ENCODE results near the gene USP28. TPM values are rescaled to one million over a fixed set of nuclear protein-coding genes. Genes with fewer than 3 reads are reported as not detected.

USP28 gene
- total and polyA plus RNA-seq, 11 donors: 28.8 to 172 (median 122) TPM

GRCh38 chr11:113831314-113831713, 44.1 kb downstream of the USP28 start:
- peaks cover 2 to 100% (median 63%) of the 10 kb centered on the region in 9 donors for H3K36me3 ChIP-seq
- H3K27me3 ChIP-seq: no peaks in the 10 kb centered on the region
- no peaks in the 10 kb centered on the region for H3K9me3 ChIP-seq
- TF ChIP-seq CTCF (IDR thresholded peaks at IDR 0.05) (no peak), POLR2A (IDR thresholded peaks at IDR 0.05) (no peak)
- no peak overlapping the region for H3K4me3 ChIP-seq
- H3K4me1 ChIP-seq: peaks cover 0 to 6% (median 0%) of the 10 kb centered on the region in 12 donors
- intact Hi-C loops (cut with DNase I): no loop called here
- H3K27ac ChIP-seq: no peak overlapping the region
- ATAC-seq (no peak), DNase-seq (no peak)
- whole genome bisulfite sequencing, 4 donors: 88 to 92% (median 88%) methylated on average over 4 of the region's 4 CpGs

GRCh38 chr11:113829751-113830150, 45.6 kb downstream of the USP28 start:
- H3K9me3 ChIP-seq: no peaks in the 10 kb centered on the region
- ATAC-seq: no peak
- DNase-seq: no peak

GRCh38 chr11:113828191-113828590, 47.2 kb downstream of the USP28 start:
- peaks cover 2 to 100% (median 77%) of the 10 kb centered on the region in 9 donors for H3K36me3 ChIP-seq
- ATAC-seq (no peak), DNase-seq (no peak)
- no peak overlapping the region for H3K27ac ChIP-seq
- H3K27me3 ChIP-seq: no peaks in the 10 kb centered on the region
- intact Hi-C loops (cut with DNase I): no loop called here
- no peaks in the 10 kb centered on the region for H3K9me3 ChIP-seq
- H3K4me3 ChIP-seq: no peak overlapping the region
- 88 to 100% (median 97%) methylated on average over 1 of the region's 1 CpG for WGBS, 4 donors
- no peak for TF ChIP-seq CTCF (IDR thresholded peaks at IDR 0.05)
- TF ChIP-seq POLR2A (IDR thresholded peaks at IDR 0.05): no peak
- peaks cover 0 to 8% (median 0%) of the 10 kb centered on the region in 12 donors for H3K4me1 ChIP-seq

More at GRCh38 chr11:113829751-113830150, 45.6 kb downstream of the USP28 start:
- TF ChIP-seq POLR2A (IDR thresholded peaks at IDR 0.05): no peak
- WGBS, 4 donors: 85 to 94% (median 87%) methylated on average over 2 of the region's 2 CpGs
- Histone ChIP-seq H3K27ac (no peak overlapping the region), H3K36me3 (peaks cover 2 to 100% (median 75%) of the 10 kb centered on the region in 9 donors), H3K4me3 (no peak overlapping the region), H3K4me1 (peaks cover 0 to 8% (median 0%) of the 10 kb centered on the region in 12 donors), H3K27me3 (no peaks in the 10 kb centered on the region)
- intact Hi-C loops (cut with DNase I): no loop called here

GRCh38 chr11:113827477-113827876, 47.9 kb downstream of the USP28 start:
- DNase-seq (no peak), ATAC-seq (no peak)
- Histone ChIP-seq H3K4me3 (no peak overlapping the region), H3K36me3 (peaks cover 0 to 100% (median 77%) of the 10 kb centered on the region in 9 donors), H3K27me3 (no peaks in the 10 kb centered on the region), H3K27ac (no peak overlapping the region), H3K9me3 (no peaks in the 10 kb centered on the region), H3K4me1 (peaks cover 0 to 8% (median 0%) of the 10 kb centered on the region in 12 donors)
- TF ChIP-seq POLR2A (IDR thresholded peaks at IDR 0.05) (no peak), CTCF (IDR thresholded peaks at IDR 0.05) (no peak)
- intact Hi-C loops (cut with DNase I): no loop called here
- WGBS, 4 donors: 91 to 96% (median 95%) methylated on average over 3 of the region's 3 CpGs

- intact Hi-C loops (cut with DNase I): no loop called here
- H3K36me3 ChIP-seq: peaks cover 0 to 98% (median 64%) of the 10 kb centered on the region in 9 donors
- no peak overlapping the region for H3K27ac ChIP-seq
- H3K4me1 ChIP-seq: peaks cover 0 to 3% (median 0%) of the 10 kb centered on the region in 12 donors
- TF ChIP-seq POLR2A (IDR thresholded peaks at IDR 0.05) (no peak), CTCF (IDR thresholded peaks at IDR 0.05) (no peak)
- H3K27me3 ChIP-seq: no peaks in the 10 kb centered on the region
- no peaks in the 10 kb centered on the region for H3K9me3 ChIP-seq
- no peak for DNase-seq
- 98 to 100% (median 99%) methylated on average over 3 of the region's 3 CpGs for WGBS, 4 donors
- no peak for ATAC-seq
- no peak overlapping the region for H3K4me3 ChIP-seq
These were observed 56.9 kb downstream of the USP28 start for GRCh38 chr11:113818426-113818825.
